Sigmoid colon (tissue), 7 donors: Measurements from ENCODE around the gene C12orf50. TPM values are rescaled to one million over a fixed set of nuclear protein-coding genes. Genes with fewer than 3 reads are reported as not detected.

Experiments used
- DNase-seq: peaks from one replicate; pipeline ENCODE4 v3.0.0-alpha.2; 2019
- H3K27ac ChIP-seq, 4 donors: fragments of 200-600 bp; sonication (generic); one replicate each; pipeline ENCODE4 v1.5.1; 2016 to 2019; ENCODE audit warnings: mild to moderate bottlenecking in 1 of 4
- H3K27me3 ChIP-seq, 3 donors: fragments of 200-600 bp; sonication (generic); one replicate each; pipeline ENCODE4 v1.5.1; 2019; ENCODE audit warnings: mild to moderate bottlenecking in 1 of 3
- H3K36me3 ChIP-seq, 4 donors: fragments of 200-600 bp; sonication (generic); one replicate each; pipeline ENCODE4 v1.5.1; 2016 to 2019
- H3K4me1 ChIP-seq, 4 donors: fragments of 200-600 bp; sonication (generic); one replicate each; pipeline ENCODE4 v1.5.1; 2017 to 2019
- H3K4me3 ChIP-seq, 4 donors: fragments of 200-600 bp; sonication (generic); one replicate each; pipeline ENCODE4 v1.5.1; 2017 to 2019; ENCODE audit warnings: mild to moderate bottlenecking in 2 of 4, moderate library complexity in 1 of 4
- H3K9me3 ChIP-seq, 4 donors: fragments of 200-600 bp in 3 of 4; sonication (generic) in 3 of 4; one replicate each; pipeline versions ENCODE4 v1.5.1 to v1.6.1; 2013 to 2019
- EP300 ChIP-seq, 4 donors: sonication (generic); formaldehyde crosslinking; IDR thresholded peaks; one replicate each; pipeline ENCODE4 v1.6.1; 2017; ENCODE audit warnings: antibody characterized with exemption in 4 of 4
- POLR2A ChIP-seq, 2 donors: fragments of 450-650 bp; IDR thresholded peaks; one replicate each; pipeline ENCODE4 v1.6.1; 2016; ENCODE audit warnings: antibody characterized with exemption in 2 of 2, mild to moderate bottlenecking in 2 of 2, moderate library complexity in 2 of 2
- POLR2AphosphoS5 ChIP-seq, 4 donors: sonication (generic); formaldehyde crosslinking; IDR thresholded peaks; one replicate each; pipeline ENCODE4 v1.6.1; 2017; ENCODE audit warnings: antibody characterized with exemption in 4 of 4
- WGBS, 2 donors: extraction: QIAGEN DNeasy Blood & Tissue Kit; methylation state at CpG; one replicate each; pipeline ENCODE4 v1.1.7; 2013; 5-methylcytosine and 5-hydroxymethylcytosine counted together
- intact Hi-C: fragments of 100-400 bp; cut with DNase I; formaldehyde crosslinking; loops from one replicate; pipeline ENCODE4 v1.15.1; 2023
- polyA plus RNA-seq, 3 donors: library from polyadenylated mRNA; stranded (reverse); fragments of 200-250 nt; gene quantifications; one replicate each; pipeline ENCODE4 v1.2.3, GENCODE V29; 2013
- total RNA-seq, 4 donors: library from RNA; depleted of rRNA; stranded (reverse); fragments of >200 nt; gene quantifications; one replicate each; pipeline ENCODE4 v1.1.0, GENCODE V29; 2016
- TF ChIP-seq, protein P1 (sequence below), 4 experiments: fragments of 450-650 bp in 3 of 4; fragments of 200-600 bp in 1 of 4; IDR thresholded peaks; one replicate each; pipeline ENCODE4 v1.5.1; 2016 to 2019; ENCODE audit warnings: antibody characterized with exemption in 4 of 4, mild to moderate bottlenecking in 3 of 4, moderate library complexity in 2 of 4
- donor health status: healthy with polysubstance abuse.
- donor health status: Bipolar disorder and iron deficiency.
- donor health status: healthy.

C12orf50 gene, protein sequence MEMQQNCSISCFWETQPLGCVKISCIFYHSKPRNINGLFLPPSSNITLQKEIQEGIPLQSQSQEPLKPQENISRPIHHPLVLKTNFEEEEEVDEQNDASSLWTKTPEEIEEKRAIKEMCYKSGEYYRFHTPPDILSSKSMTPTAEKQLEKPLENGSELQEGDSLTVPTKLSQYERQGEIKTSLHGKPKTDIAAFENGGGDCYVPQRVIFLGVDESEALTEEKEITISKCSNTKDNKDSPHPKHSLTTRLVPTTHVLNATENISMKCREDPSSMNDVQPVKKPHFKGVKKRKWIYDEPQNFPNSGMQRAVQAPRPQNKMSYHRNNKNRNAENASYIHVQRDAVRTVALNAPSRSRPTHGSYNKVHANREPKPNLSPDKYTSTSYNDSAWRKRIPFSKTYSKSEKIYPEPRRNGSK
- total RNA-seq (not detected), polyA plus RNA-seq (not detected)

DNA sequence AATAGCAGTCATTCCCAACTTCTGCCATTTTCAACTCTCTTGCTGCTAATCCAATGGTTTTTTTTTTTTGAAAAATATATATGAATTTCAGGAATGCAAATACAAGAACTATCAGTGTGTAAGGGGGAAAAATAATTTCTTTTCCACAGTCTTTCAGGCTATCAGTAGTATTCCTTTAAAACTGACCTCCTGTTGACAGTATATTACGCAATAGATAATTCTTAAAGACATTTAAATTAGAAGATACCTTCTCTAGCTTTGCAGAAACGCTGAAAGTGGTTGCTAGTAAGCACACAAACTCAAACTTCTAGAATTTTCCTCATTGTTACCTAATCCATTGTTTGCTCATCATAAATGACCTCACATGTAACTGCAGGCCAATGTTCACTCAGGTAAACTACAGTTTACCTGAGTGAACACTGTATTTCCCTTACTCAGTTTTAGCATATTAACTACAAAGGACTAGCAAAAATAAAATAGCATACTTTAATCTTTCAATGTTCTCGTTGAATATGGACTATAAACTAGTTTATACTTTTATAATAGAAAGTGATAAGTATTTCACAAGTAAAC is at the start of gene C12orf50:
Gene C12orf50, minus strand, starts transcription at position 309 of the 573 bp plus-strand sequence. CDS start 2,439 bp downstream, outside the sequence.
- TF ChIP-seq EP300 (IDR thresholded peaks at IDR 0.05) (no peak), POLR2A (IDR thresholded peaks at IDR 0.05) (no peak), POLR2AphosphoS5 (IDR thresholded peaks at IDR 0.05) (no peak)
- TF ChIP-seq, protein P1, sequence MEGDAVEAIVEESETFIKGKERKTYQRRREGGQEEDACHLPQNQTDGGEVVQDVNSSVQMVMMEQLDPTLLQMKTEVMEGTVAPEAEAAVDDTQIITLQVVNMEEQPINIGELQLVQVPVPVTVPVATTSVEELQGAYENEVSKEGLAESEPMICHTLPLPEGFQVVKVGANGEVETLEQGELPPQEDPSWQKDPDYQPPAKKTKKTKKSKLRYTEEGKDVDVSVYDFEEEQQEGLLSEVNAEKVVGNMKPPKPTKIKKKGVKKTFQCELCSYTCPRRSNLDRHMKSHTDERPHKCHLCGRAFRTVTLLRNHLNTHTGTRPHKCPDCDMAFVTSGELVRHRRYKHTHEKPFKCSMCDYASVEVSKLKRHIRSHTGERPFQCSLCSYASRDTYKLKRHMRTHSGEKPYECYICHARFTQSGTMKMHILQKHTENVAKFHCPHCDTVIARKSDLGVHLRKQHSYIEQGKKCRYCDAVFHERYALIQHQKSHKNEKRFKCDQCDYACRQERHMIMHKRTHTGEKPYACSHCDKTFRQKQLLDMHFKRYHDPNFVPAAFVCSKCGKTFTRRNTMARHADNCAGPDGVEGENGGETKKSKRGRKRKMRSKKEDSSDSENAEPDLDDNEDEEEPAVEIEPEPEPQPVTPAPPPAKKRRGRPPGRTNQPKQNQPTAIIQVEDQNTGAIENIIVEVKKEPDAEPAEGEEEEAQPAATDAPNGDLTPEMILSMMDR (IDR thresholded peaks at IDR 0.05) = no peak
- 37 to 52% methylated on average over 3 of the region's 3 CpGs for WGBS, 2 donors
- no peak for DNase-seq
- Histone ChIP-seq H3K27ac (no peak within 1 kb of the TSS), H3K36me3 (no peaks in the 10 kb centered on the region), H3K4me1 (peaks cover 0 to 3% (median under 1%) of the 10 kb centered on the region in 4 donors), H3K9me3 (no peaks in the 10 kb centered on the region), H3K4me3 (no peak within 1 kb of the TSS), H3K27me3 (no peaks in the 10 kb centered on the region)
- intact Hi-C loops = no loop called here

DNA sequence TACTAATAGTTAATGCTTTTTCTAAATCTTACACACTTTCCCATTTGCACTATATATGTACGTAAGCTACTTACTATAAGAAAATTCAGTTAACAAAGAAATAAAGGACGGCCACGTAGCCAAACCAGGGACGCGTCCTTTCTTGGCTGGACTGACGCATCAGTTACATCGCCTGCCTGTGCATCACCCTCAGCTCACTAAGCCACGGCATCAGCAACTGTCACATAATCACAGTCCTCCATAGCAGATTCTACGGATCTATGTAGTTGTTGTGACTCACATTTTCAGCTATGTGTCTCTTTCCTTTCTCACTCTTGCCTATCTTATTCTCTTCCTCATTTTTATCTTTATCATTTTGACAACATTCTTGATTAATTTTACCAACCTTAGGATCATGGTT is 38.1 kb upstream of the C12orf50 start:
- Histone ChIP-seq H3K36me3 (peaks cover 0 to 47% (median 2%) of the 10 kb centered on the region in 4 donors), H3K4me1 (no peaks in the 10 kb centered on the region), H3K9me3 (no peaks in the 10 kb centered on the region), H3K27me3 (no peaks in the 10 kb centered on the region), H3K4me3 (no peak overlapping the region), H3K27ac (no peak overlapping the region)
- TF ChIP-seq EP300 (IDR thresholded peaks at IDR 0.05) (no peak), POLR2AphosphoS5 (IDR thresholded peaks at IDR 0.05) (no peak), POLR2A (IDR thresholded peaks at IDR 0.05) (no peak)
- TF ChIP-seq, protein P1 (IDR thresholded peaks at IDR 0.05) = no peak
- intact Hi-C loops = no loop called here
- no peak for DNase-seq
- 97 to 98% methylated on average over 9 of the region's 9 CpGs for whole genome bisulfite sequencing, 2 donors

DNA sequence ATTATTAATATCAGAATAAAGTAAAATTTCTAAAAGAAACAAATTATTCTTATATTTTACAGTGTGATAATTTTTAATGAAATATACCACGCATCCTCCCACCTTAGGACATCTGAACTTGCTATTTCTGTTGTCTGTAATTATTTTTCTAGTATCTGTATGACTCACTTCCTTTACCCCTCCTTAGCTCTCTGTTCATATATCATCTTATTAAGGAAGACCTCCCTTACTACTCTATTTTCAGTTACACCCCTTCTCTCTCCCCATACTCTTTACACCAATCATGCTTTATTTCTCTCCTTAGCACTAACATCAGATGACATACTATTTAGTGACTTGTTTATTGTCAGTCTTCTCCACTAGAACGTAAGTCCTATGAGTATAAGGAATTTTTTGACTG is 34.2 kb upstream of the C12orf50 start:
- intact Hi-C loops = no loop called here
- 80 to 88% methylated on average over 2 of the region's 2 CpGs for WGBS, 2 donors
- no peaks in the 10 kb centered on the region for H3K27me3 ChIP-seq

DNA sequence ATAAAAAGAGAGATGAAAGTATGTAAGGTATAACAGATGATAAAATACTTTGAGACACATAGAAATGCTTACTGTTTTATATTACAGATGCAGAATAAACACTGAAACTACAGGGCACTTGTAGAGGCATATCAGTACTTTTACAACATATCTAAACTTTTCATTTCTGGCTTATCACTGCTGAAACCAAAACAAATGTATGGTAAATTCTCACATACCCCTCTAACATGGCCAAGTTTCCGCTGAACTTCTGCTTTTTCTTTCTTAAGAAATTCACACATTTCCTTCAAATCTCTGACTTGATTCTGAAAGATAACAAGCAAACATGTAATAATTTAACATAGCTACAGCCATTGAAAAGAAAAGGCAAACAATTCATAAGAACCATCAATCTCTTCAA is 33.3 kb upstream of the C12orf50 start:
- WGBS, 2 donors = 61 to 91% methylated on average over 1 of the region's 1 CpG
- intact Hi-C loops = no loop called here
- DNase-seq = no peak
- Histone ChIP-seq H3K4me1 (no peaks in the 10 kb centered on the region), H3K36me3 (peaks cover 0 to 62% (median 1%) of the 10 kb centered on the region in 4 donors), H3K27ac (no peak overlapping the region), H3K9me3 (no peaks in the 10 kb centered on the region), H3K27me3 (no peaks in the 10 kb centered on the region), H3K4me3 (no peak overlapping the region)
- TF ChIP-seq POLR2AphosphoS5 (IDR thresholded peaks at IDR 0.05) = no peak
- TF ChIP-seq, protein P1 (IDR thresholded peaks at IDR 0.05) = no peak
- TF ChIP-seq EP300 (IDR thresholded peaks at IDR 0.05) = no peak
- no peak for TF ChIP-seq POLR2A (IDR thresholded peaks at IDR 0.05)

More for the DNA sequence above, 34.2 kb upstream of the C12orf50 start:
- no peak overlapping the region for H3K4me3 ChIP-seq
- TF ChIP-seq POLR2A (IDR thresholded peaks at IDR 0.05) (no peak), EP300 (IDR thresholded peaks at IDR 0.05) (no peak), POLR2AphosphoS5 (IDR thresholded peaks at IDR 0.05) (no peak)
- TF ChIP-seq, protein P1 (IDR thresholded peaks at IDR 0.05) = no peak
- peaks cover 0 to 56% (median 1%) of the 10 kb centered on the region in 4 donors for H3K36me3 ChIP-seq
- DNase-seq = no peak
- H3K27ac ChIP-seq = no peak overlapping the region
- no peaks in the 10 kb centered on the region for H3K4me1 ChIP-seq
- no peaks in the 10 kb centered on the region for H3K9me3 ChIP-seq
